H9 (cell line): ENCODE data around the gene ERI3. TPM values are rescaled to one million over a fixed set of nuclear protein-coding genes. Genes with fewer than 3 reads are reported as not detected.

Experiments used
- DNase-seq: peaks from one replicate; pipeline ENCODE4 v3.0.0-alpha.2; 2017
- H2AFZ ChIP-seq: one replicate; pipeline ENCODE4 v1.6.1; 2013; ENCODE audit warnings: mild to moderate bottlenecking, low read length, control low read depth, moderate library complexity
- H2AK5ac ChIP-seq: 2 replicates; pipeline ENCODE4 v1.6.1; 2013; ENCODE audit warnings: low read length, control low read depth, mixed read lengths; ENCODE audit not compliant: insufficient read length
- H2BK120ac ChIP-seq: one replicate; pipeline ENCODE4 v1.6.1; 2013; ENCODE audit warnings: low read depth, mild to moderate bottlenecking, low read length, control low read depth, inconsistent platforms; ENCODE audit not compliant: poor library complexity, severe bottlenecking
- H2BK12ac ChIP-seq: 2 replicates; pipeline ENCODE4 v1.6.1; 2013; ENCODE audit warnings: low read length, control low read depth, mixed read lengths, low read depth; ENCODE audit not compliant: insufficient read length
- H2BK15ac ChIP-seq: 2 replicates; pipeline ENCODE4 v1.6.1; 2013; ENCODE audit warnings: low read depth, low read length, control low read depth
- H2BK20ac ChIP-seq: one replicate; pipeline ENCODE4 v1.6.1; 2013; ENCODE audit warnings: low read depth, mild to moderate bottlenecking, low read length, control low read depth, inconsistent platforms; ENCODE audit not compliant: poor library complexity, severe bottlenecking
- H2BK5ac ChIP-seq: 2 replicates; pipeline ENCODE4 v1.6.1; 2013; ENCODE audit warnings: low read length, control low read depth, mixed read lengths; ENCODE audit not compliant: insufficient read length
- H3K14ac ChIP-seq: 2 replicates; pipeline ENCODE4 v1.6.1; 2013; ENCODE audit warnings: low read length, control low read depth; ENCODE audit not compliant: insufficient read depth
- H3K18ac ChIP-seq: 2 replicates; pipeline ENCODE4 v1.6.1; 2013; ENCODE audit warnings: low read depth, mild to moderate bottlenecking, mixed read lengths, low read length, control low read depth; ENCODE audit not compliant: insufficient read length
- H3K23ac ChIP-seq: 2 replicates; pipeline ENCODE4 v1.6.1; 2013; ENCODE audit warnings: low read length, control low read depth, mixed read lengths, low read depth; ENCODE audit not compliant: insufficient read length
- H3K23me2 ChIP-seq: 2 replicates; pipeline ENCODE4 v1.6.1; 2013; ENCODE audit warnings: low read depth, mild to moderate bottlenecking, mixed read lengths, low read length, control low read depth; ENCODE audit not compliant: insufficient read length, poor library complexity, severe bottlenecking
- H3K27ac ChIP-seq: 2 replicates; pipeline ENCODE4 v1.5.1; 2013; ENCODE audit warnings: low read length, control low read depth, mixed read lengths, low read depth; ENCODE audit not compliant: insufficient read length
- H3K27me3 ChIP-seq: 2 replicates; pipeline ENCODE4 v1.6.1; 2013; ENCODE audit warnings: low read length, control low read depth, inconsistent platforms; ENCODE audit not compliant: insufficient read depth
- H3K4ac ChIP-seq: 2 replicates; pipeline ENCODE4 v1.6.1; 2013; ENCODE audit warnings: low read depth, mild to moderate bottlenecking, control low read depth, inconsistent platforms, low read length, moderate library complexity
- H3K4me1 ChIP-seq: 2 replicates; pipeline ENCODE4 v1.6.1; 2013; ENCODE audit warnings: low read length, control low read depth, inconsistent platforms; ENCODE audit not compliant: insufficient read depth
- H3K4me2 ChIP-seq: 2 replicates; pipeline ENCODE4 v1.6.1; 2013; ENCODE audit warnings: low read length, control low read depth, mixed read lengths; ENCODE audit not compliant: insufficient read length, insufficient read depth
- H3K56ac ChIP-seq: 2 replicates; pipeline ENCODE4 v1.6.1; 2013; ENCODE audit warnings: low read depth, mild to moderate bottlenecking, mixed read lengths, low read length, control low read depth; ENCODE audit not compliant: insufficient read length
- H3K79me1 ChIP-seq: 2 replicates; pipeline ENCODE4 v1.6.1; 2013; ENCODE audit warnings: low read depth, mild to moderate bottlenecking, moderate library complexity, low read length, control low read depth, inconsistent platforms; ENCODE audit not compliant: insufficient read depth, poor library complexity, severe bottlenecking
- H3K79me2 ChIP-seq: 2 replicates; pipeline ENCODE4 v1.6.1; 2013; ENCODE audit warnings: low read length, control low read depth, inconsistent platforms; ENCODE audit not compliant: insufficient read depth
- H3K9ac ChIP-seq: 2 replicates; pipeline ENCODE4 v1.6.1; 2013; ENCODE audit warnings: low read length, control low read depth, mixed read lengths; ENCODE audit not compliant: insufficient read length; ENCODE audit errors: extremely low read depth
- H3K9me3 ChIP-seq: one replicate; pipeline ENCODE4 v1.6.1; 2013; ENCODE audit warnings: low read depth, low read length, inconsistent platforms; ENCODE audit not compliant: control insufficient read depth
- H3T11ph ChIP-seq: one replicate; pipeline ENCODE4 v1.6.1; 2013; ENCODE audit warnings: mild to moderate bottlenecking, low read length, control low read depth, inconsistent platforms
- H4K20me1 ChIP-seq: one replicate; pipeline ENCODE4 v1.6.1; 2013; ENCODE audit not compliant: control insufficient read depth, insufficient read length, insufficient read depth
- H4K5ac ChIP-seq: 2 replicates; pipeline ENCODE4 v1.6.1; 2013; ENCODE audit warnings: low read depth, mild to moderate bottlenecking, mixed read lengths, low read length, control low read depth; ENCODE audit not compliant: insufficient read length
- H4K8ac ChIP-seq: replicated peaks from 2 replicates; pipeline ENCODE4 v1.6.1; 2013; ENCODE audit warnings: low read length, control low read depth, mixed read lengths, low read depth; ENCODE audit not compliant: insufficient read length
- H4K91ac ChIP-seq: 2 replicates; pipeline ENCODE4 v1.6.1; 2013; ENCODE audit warnings: low read depth, mild to moderate bottlenecking, moderate library complexity, mixed read lengths, low read length, control low read depth; ENCODE audit not compliant: insufficient read length
- H3K27ac Mint-ChIP-seq, 3 experiments: 2 replicates in 2 of 3; 3 replicates in 1 of 3; pipeline ENCODE4 v1.8.0; 2020 to 2021; ENCODE audit warnings: mixed read lengths in 3 of 3, mild to moderate bottlenecking in 1 of 3, moderate library complexity in 1 of 3
- H3K27me3 Mint-ChIP-seq: 2 replicates; pipeline ENCODE4 v1.8.0; 2021; ENCODE audit warnings: low read depth, mild to moderate bottlenecking, moderate library complexity, mixed read lengths
- H3K36me3 Mint-ChIP-seq, 3 experiments: 2 replicates in 2 of 3; 3 replicates in 1 of 3; pipeline ENCODE4 v1.8.0; 2020 to 2021; ENCODE audit warnings: low read depth in 3 of 3, mixed read lengths in 3 of 3; ENCODE audit not compliant: insufficient read depth in 1 of 3
- H3K4me1 Mint-ChIP-seq, 2 experiments: 2 replicates each; pipeline ENCODE4 v1.8.0; 2020; ENCODE audit warnings: mixed read lengths in 2 of 2
- H3K4me3 Mint-ChIP-seq, 2 experiments: 2 replicates in 1 of 2; 3 replicates in 1 of 2; pipeline ENCODE4 v1.8.0; 2020 to 2021; ENCODE audit warnings: mild to moderate bottlenecking in 2 of 2, mixed read lengths in 2 of 2, moderate library complexity in 1 of 2
- H3K9me3 Mint-ChIP-seq, 2 experiments: 2 replicates in 1 of 2; 3 replicates in 1 of 2; pipeline ENCODE4 v1.8.0; 2020; ENCODE audit warnings: mild to moderate bottlenecking in 2 of 2, mixed read lengths in 2 of 2, moderate library complexity in 1 of 2
- CTCF ChIP-seq: fragments of 200-600 bp; sonication (generic); conservative IDR thresholded peaks from 3 replicates; pipeline ENCODE4 v1.8.0; 2021; ENCODE audit warnings: antibody characterized with exemption, mild to moderate bottlenecking
- WGBS: extraction: QIAGEN DNeasy Blood & Tissue Kit; methylation state at CpG from one replicate; pipeline ENCODE4 v1.1.7; 2013; ENCODE audit warnings: missing lambda C conversion rate, low lambda C conversion rate, mixed read lengths; ENCODE audit not compliant: insufficient read length; ENCODE audit errors: extremely low coverage; 5-methylcytosine and 5-hydroxymethylcytosine counted together
- total RNA-seq: library from RNA; stranded (reverse); gene quantifications from 2 replicates; pipeline ENCODE4 v1.2.1, GENCODE V29; 2021

The ERI3 gene
- total RNA-seq, 1 experiment from 2014 or later: 61.6 TPM

GRCh38 chr1:44328671-44329416 lies 26.2 kb downstream of the ERI3 start:
- Histone ChIP-seq H4K20me1 (no peaks in the 10 kb centered on the region), H2BK12ac (no peak overlapping the region), H3K4ac (no peak overlapping the region), H3K23ac (no peak overlapping the region), H3K56ac (no peak overlapping the region), H3K23me2 (no peaks in the 10 kb centered on the region), H3T11ph (no peak overlapping the region), H3K14ac (no peak overlapping the region), H2BK120ac (no peak overlapping the region), H3K79me1 (no peaks in the 10 kb centered on the region), H3K9ac (no peak overlapping the region), H3K9me3 (no peaks in the 10 kb centered on the region), H3K18ac (no peak overlapping the region), H4K8ac (no peak overlapping the region), H3K4me2 (no peak overlapping the region), H3K27me3 (no peaks in the 10 kb centered on the region), H2AK5ac (no peak overlapping the region), H2BK20ac (no peak overlapping the region), H2AFZ (no peak overlapping the region), H4K5ac (no peak overlapping the region), H2BK15ac (no peak overlapping the region), H3K27ac (no peak overlapping the region), H3K79me2 (no peaks in the 10 kb centered on the region), H4K91ac (no peak overlapping the region), H2BK5ac (no peak overlapping the region), H3K4me1 (peaks cover 15% of the 10 kb centered on the region)
- no CpG with 5 or more reads among the region's 5 CpGs for WGBS
- Mint-ChIP-seq H3K27ac (no peak overlapping the region), H3K4me3 (no peak overlapping the region; a peak in 1 of 5 replicates), H3K36me3 (peaks cover 4 to 21% (median 8%) of the 10 kb centered on the region in 3 experiments; a peak in 6 of 7 replicates), H3K4me1 (peaks cover 29 to 39% of the 10 kb centered on the region in 2 experiments), H3K9me3 (no peaks in the 10 kb centered on the region), H3K27me3 (no peaks in the 10 kb centered on the region)
- DNase-seq: no peak
- no peak for TF ChIP-seq CTCF
